Suprapubic skin (tissue), 4 donors: ENCODE results near the gene LPP. TPM values are rescaled to one million over a fixed set of nuclear protein-coding genes. Genes with fewer than 3 reads are reported as not detected.

Source experiments
- DNase-seq, 2 donors: peaks; one replicate each; pipeline ENCODE4 v3.0.0-alpha.2; 2019; ENCODE audit warnings: low spot score in 2 of 2
- H3K27ac ChIP-seq: fragments of 200-600 bp; sonication (generic); one replicate; pipeline ENCODE4 v1.5.1; 2019
- H3K27me3 ChIP-seq: fragments of 200-600 bp; sonication (generic); one replicate; pipeline ENCODE4 v1.5.1; 2019
- H3K36me3 ChIP-seq: fragments of 200-600 bp; sonication (generic); one replicate; pipeline ENCODE4 v1.5.1; 2019
- H3K4me1 ChIP-seq: fragments of 200-600 bp; sonication (generic); one replicate; pipeline ENCODE4 v1.5.1; 2019
- H3K4me3 ChIP-seq: fragments of 200-600 bp; sonication (generic); one replicate; pipeline ENCODE4 v1.5.1; 2019; ENCODE audit warnings: mild to moderate bottlenecking
- H3K9me3 ChIP-seq: fragments of 200-600 bp; sonication (generic); one replicate; pipeline ENCODE4 v1.5.1; 2019
- CTCF ChIP-seq, 2 donors: fragments of 200-600 bp in 1 of 2; fragments of 450-650 bp in 1 of 2; sonication (generic) in 1 of 2; IDR thresholded peaks; one replicate each; pipeline ENCODE4 v1.5.1; 2016 to 2019; ENCODE audit warnings: antibody characterized with exemption in 2 of 2, mild to moderate bottlenecking in 1 of 2, moderate library complexity in 1 of 2
- EP300 ChIP-seq: sonication (generic); formaldehyde crosslinking; IDR thresholded peaks from one replicate; pipeline ENCODE4 v1.6.1; 2017; ENCODE audit warnings: antibody characterized with exemption
- POLR2A ChIP-seq, 2 donors: fragments of 450-650 bp; IDR thresholded peaks; one replicate each; pipeline ENCODE4 v1.6.1; 2017; ENCODE audit warnings: antibody characterized with exemption in 2 of 2, mild to moderate bottlenecking in 2 of 2, moderate library complexity in 2 of 2
- POLR2AphosphoS5 ChIP-seq, 3 donors: sonication (generic); formaldehyde crosslinking; IDR thresholded peaks; one replicate each; pipeline ENCODE4 v1.6.1; 2017; ENCODE audit warnings: antibody characterized with exemption in 3 of 3
- WGBS: methylation state at CpG from one replicate; pipeline ENCODE4 v1.1.5; 2018; 5-methylcytosine and 5-hydroxymethylcytosine counted together
- total RNA-seq, 4 donors: library from RNA; depleted of rRNA; stranded (reverse); fragments of >200 nt; gene quantifications; one replicate each; pipeline ENCODE4 v1.1.0, GENCODE V29; 2016

LPP gene
- total RNA-seq, 4 donors from 2014 or later, result 56.8 to 127 (median 84.2) TPM

- Histone ChIP-seq H3K4me1 (no peaks in the 10 kb centered on the region), H3K9me3 (no peaks in the 10 kb centered on the region), H3K36me3 (no peaks in the 10 kb centered on the region), H3K4me3 (no peak overlapping the region), H3K27ac (no peak overlapping the region), H3K27me3 (no peaks in the 10 kb centered on the region)
- TF ChIP-seq CTCF (IDR thresholded peaks at IDR 0.05) (no peak), POLR2A (IDR thresholded peaks at IDR 0.05) (no peak), EP300 (no peak), POLR2AphosphoS5 (IDR thresholded peaks at IDR 0.05) (no peak)
- 92% methylated on average over 6 of the region's 6 CpGs for WGBS
- no peak for DNase-seq
Observed at GRCh38 chr3:188123170-188123905, 30.6 kb upstream of the LPP start.

GRCh38 chr3:188124184-188124583, 29.8 kb upstream of the LPP start:
- Histone ChIP-seq H3K27me3 (no peaks in the 10 kb centered on the region), H3K36me3 (no peaks in the 10 kb centered on the region), H3K4me1 (no peaks in the 10 kb centered on the region), H3K9me3 (no peaks in the 10 kb centered on the region), H3K4me3 (no peak overlapping the region), H3K27ac (no peak overlapping the region)
- 88% methylated on average over 2 of the region's 2 CpGs for WGBS
- TF ChIP-seq POLR2AphosphoS5 (IDR thresholded peaks at IDR 0.05) (no peak), EP300 (no peak), CTCF (IDR thresholded peaks at IDR 0.05) (no peak), POLR2A (IDR thresholded peaks at IDR 0.05) (no peak)
- DNase-seq, result no peak

- TF ChIP-seq POLR2A (IDR thresholded peaks at IDR 0.05), result no peak
- no peak for TF ChIP-seq EP300
- no peak for TF ChIP-seq CTCF (IDR thresholded peaks at IDR 0.05)
- no peak for TF ChIP-seq POLR2AphosphoS5 (IDR thresholded peaks at IDR 0.05)
- Histone ChIP-seq H3K4me3 (no peak overlapping the region), H3K27ac (no peak overlapping the region), H3K36me3 (no peaks in the 10 kb centered on the region), H3K4me1 (no peaks in the 10 kb centered on the region), H3K27me3 (no peaks in the 10 kb centered on the region), H3K9me3 (no peaks in the 10 kb centered on the region)
- WGBS, result 87% methylated on average over 3 of the region's 3 CpGs
- DNase-seq, result no peak
Observed at GRCh38 chr3:188125076-188125475, 28.9 kb upstream of the LPP start.

GRCh38 chr3:188126276-188126675, 27.7 kb upstream of the LPP start:
- TF ChIP-seq POLR2AphosphoS5 (IDR thresholded peaks at IDR 0.05), result no peak
- no peak for TF ChIP-seq POLR2A (IDR thresholded peaks at IDR 0.05)
- TF ChIP-seq CTCF (IDR thresholded peaks at IDR 0.05), result no peak
- no peak for TF ChIP-seq EP300
- no peaks in the 10 kb centered on the region for H3K4me1 ChIP-seq
- 96% methylated on average over 2 of the region's 2 CpGs for WGBS
- no peak overlapping the region for H3K4me3 ChIP-seq
- H3K27ac ChIP-seq, result no peak overlapping the region
- DNase-seq, result no peak
- no peaks in the 10 kb centered on the region for H3K9me3 ChIP-seq
- no peaks in the 10 kb centered on the region for H3K36me3 ChIP-seq
- H3K27me3 ChIP-seq, result no peaks in the 10 kb centered on the region

GRCh38 chr3:188126934-188127333, 27.0 kb upstream of the LPP start:
- Histone ChIP-seq H3K4me1 (no peaks in the 10 kb centered on the region), H3K4me3 (no peak overlapping the region), H3K27me3 (no peaks in the 10 kb centered on the region), H3K27ac (no peak overlapping the region), H3K36me3 (no peaks in the 10 kb centered on the region), H3K9me3 (no peaks in the 10 kb centered on the region)
- DNase-seq, result no peak
- TF ChIP-seq POLR2AphosphoS5 (IDR thresholded peaks at IDR 0.05), result no peak
- no peak for TF ChIP-seq CTCF (IDR thresholded peaks at IDR 0.05)
- no peak for TF ChIP-seq POLR2A (IDR thresholded peaks at IDR 0.05)
- TF ChIP-seq EP300, result no peak
- WGBS, result 88% methylated on average over 8 of the region's 8 CpGs
